GM18907 (cell line): ENCODE results near the gene DGKQ.

Source experiments
- ATAC-seq: cut with Tn5 transposase; IDR thresholded peaks from one replicate; pipeline ENCODE4 v1.9.1; 2021; ENCODE audit warnings: mild to moderate bottlenecking, moderate library complexity; ENCODE audit not compliant: unreplicated experiment

Gene DGKQ, protein sequence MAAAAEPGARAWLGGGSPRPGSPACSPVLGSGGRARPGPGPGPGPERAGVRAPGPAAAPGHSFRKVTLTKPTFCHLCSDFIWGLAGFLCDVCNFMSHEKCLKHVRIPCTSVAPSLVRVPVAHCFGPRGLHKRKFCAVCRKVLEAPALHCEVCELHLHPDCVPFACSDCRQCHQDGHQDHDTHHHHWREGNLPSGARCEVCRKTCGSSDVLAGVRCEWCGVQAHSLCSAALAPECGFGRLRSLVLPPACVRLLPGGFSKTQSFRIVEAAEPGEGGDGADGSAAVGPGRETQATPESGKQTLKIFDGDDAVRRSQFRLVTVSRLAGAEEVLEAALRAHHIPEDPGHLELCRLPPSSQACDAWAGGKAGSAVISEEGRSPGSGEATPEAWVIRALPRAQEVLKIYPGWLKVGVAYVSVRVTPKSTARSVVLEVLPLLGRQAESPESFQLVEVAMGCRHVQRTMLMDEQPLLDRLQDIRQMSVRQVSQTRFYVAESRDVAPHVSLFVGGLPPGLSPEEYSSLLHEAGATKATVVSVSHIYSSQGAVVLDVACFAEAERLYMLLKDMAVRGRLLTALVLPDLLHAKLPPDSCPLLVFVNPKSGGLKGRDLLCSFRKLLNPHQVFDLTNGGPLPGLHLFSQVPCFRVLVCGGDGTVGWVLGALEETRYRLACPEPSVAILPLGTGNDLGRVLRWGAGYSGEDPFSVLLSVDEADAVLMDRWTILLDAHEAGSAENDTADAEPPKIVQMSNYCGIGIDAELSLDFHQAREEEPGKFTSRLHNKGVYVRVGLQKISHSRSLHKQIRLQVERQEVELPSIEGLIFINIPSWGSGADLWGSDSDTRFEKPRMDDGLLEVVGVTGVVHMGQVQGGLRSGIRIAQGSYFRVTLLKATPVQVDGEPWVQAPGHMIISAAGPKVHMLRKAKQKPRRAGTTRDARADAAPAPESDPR

DNA sequence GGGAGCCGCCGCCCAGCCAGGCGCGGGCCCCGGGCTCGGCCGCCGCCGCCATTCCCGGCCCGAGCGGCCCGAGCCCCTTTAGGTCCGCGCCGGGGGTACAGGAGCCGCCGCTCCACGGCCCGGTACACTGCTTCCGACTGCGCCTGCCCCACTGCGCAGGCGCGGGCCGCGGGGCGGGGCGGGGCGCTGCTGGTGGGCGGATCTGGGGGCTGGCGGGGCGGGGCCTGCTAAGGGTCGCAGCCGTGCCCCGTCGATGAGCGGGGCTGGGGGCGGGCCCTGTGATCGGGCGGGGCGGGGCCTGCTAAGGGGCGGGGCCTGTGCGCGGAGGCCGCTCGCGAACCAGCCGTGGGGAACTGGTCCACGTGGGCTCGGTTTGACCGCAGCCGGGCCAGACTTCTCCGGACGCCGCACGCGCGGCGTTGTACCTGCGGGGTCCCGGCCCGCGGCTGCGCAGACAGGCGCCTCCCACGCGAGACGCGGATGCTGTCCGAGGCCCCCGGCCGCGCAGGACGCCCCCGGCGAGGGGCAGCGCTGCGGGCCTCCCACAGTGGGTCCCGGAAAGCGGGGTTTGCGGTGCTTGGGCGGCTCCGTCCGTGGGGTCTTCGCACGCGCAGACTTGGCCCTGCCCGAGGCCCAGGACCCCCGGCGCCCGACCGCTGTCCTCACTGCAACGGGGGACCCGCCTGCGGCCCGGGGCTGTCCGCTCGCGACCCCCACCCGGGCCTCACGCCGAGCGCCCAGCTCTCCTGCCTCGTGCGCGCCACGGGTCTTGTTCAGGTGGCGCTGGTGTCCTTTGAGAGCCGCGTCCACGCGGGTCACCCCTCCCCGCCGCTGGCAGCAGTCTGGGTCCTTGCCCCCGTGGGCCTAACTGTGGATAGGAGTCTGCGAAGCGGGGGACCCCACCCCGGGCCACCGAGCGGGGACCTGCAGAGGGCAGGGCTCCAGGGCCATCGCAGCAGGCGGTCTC is at the start of gene DGKQ:
DGKQ (minus strand) TSS at position 139 of the 967 bp plus-strand sequence; CDS start at position 52, 87 bp downstream.
- peak; percentile 55 for ATAC-seq

DNA sequence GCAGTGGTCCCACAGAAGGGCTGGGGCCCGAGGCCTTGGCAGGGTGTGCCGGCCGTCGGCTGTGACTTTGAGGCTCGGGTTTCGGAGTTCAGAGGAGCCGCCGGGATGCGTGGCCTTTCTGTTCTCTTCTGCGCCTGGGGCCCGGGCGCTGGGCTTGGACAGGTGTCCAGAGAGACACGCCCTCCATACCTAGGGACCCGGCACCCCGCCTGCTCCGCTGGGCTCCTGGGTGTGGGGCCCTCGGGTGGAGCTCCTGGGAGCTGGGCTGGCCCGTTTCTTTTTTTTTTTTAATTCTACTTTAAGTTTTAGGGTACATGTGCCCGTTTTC is 49.3 kb upstream of the DGKQ start:
- ATAC-seq = no peak

DNA sequence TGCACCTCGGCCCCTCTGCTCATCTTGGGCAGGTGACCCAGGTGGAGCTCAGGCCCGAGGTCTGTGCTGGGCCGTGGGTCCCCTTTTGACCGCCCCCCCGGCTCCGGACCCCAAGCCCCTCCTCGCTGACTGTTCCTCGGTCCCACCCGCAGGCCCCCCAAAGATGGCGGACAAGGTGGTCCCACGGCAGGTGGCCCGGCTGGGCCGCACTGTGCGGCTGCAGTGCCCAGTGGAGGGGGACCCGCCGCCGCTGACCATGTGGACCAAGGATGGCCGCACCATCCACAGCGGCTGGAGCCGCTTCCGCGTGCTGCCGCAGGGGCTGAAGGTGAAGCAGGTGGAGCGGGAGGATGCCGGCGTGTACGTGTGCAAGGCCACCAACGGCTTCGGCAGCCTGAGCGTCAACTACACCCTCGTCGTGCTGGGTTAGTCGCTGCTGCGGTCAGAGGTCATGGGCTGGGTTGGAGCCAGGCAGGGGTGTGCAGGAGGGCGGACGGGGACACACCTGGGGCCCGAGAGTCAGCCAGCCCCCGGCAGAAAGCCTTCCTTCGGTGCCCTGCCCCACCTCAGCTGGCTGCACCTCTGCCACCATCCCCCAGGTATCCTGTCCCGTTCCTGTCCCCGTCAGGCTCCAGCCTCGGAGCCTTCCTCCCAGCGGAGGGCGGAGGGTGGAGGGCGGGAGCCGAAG is 48.8 kb upstream of the DGKQ start:
- no peak for ATAC-seq

DNA sequence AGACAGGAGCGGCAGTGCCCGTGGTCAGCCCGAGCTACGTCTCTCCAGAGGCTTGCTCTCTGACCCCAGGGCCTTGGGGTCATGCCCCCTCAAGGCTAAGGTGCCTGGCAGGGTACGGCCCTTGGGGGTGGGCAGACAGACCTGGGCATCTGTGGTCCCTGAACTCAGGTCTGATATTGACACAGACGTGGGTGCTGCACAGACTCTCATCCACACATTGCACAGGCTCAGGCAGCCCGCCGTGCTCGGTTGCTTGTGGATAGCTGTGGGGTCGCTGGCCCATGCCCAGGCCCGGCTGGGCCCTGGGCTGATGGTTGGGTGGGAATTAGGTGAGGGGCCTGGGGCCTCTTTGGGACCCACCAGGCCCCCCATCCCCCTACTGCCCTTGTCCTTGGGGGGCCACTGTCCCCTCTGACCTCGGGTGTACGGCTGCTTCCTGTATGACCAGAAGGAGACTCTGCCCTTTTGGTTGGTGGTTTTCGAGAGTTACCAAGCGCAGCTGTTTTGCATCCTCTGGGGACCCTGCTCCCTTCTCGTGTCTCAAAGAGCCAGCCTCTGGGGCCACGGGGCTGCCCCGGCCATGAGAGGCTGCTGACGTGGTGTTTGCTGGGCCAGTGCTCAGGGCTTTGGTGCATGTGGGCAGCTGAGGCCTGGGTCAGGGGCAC is 48.1 kb upstream of the DGKQ start:
- peak; percentile 84 for ATAC-seq

DNA sequence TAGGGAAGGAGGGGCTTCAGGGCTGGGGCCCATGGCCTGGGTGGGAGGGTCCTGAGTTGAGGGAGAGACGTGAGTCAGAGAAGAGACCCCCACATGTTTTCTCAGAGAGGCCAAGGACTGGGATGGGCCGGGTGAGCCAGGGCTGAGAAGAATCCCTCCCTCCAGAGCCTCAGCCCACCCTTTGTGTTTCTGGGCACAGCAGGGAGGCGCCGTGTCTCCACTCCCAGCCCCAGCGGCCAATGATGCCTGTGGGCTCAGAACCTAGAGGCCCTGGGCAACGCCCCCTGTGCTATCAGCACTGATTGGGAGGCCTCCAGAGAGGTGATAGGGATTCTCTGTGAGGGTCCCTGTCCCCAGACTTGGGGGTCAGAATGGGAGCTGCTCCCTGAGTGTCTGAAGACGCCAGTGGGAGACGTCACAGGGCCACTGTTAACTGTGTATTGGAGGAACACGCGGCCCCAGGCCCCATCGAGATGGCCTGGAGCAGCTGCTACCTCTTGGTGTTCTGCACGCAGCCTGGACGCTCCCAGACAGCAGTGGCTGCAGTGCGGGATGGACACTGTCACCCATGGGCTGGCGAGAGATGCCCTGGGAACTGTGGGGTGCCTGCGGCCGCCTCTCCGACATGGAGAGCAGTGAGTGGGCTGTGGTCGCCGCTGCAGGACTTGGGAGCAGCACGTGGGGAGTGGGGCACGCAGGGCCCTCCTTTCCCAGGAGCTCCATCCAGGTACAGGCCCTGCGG is 46.5 kb upstream of the DGKQ start:
- ATAC-seq = no peak

DNA sequence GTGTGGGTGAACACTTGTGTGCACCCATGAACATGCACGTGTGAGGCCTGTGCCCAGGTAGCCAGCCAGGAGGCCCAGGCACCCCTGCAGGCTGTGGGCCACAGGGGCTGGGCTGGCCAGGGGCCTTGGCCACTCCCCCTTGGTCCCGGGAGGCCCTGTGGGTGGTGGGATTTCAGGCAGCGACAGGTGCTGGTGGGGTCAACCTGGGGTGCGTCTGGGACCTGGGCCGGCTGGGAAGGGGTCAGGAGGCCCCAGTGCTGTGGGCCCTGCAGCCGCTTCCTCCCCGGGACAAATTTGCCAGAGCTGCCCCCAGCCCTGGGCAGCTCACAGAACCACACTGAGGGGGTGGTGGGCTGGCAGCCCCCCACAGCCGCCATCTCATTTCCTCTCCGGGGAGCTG is 46.0 kb upstream of the DGKQ start:
- no peak for ATAC-seq

DNA sequence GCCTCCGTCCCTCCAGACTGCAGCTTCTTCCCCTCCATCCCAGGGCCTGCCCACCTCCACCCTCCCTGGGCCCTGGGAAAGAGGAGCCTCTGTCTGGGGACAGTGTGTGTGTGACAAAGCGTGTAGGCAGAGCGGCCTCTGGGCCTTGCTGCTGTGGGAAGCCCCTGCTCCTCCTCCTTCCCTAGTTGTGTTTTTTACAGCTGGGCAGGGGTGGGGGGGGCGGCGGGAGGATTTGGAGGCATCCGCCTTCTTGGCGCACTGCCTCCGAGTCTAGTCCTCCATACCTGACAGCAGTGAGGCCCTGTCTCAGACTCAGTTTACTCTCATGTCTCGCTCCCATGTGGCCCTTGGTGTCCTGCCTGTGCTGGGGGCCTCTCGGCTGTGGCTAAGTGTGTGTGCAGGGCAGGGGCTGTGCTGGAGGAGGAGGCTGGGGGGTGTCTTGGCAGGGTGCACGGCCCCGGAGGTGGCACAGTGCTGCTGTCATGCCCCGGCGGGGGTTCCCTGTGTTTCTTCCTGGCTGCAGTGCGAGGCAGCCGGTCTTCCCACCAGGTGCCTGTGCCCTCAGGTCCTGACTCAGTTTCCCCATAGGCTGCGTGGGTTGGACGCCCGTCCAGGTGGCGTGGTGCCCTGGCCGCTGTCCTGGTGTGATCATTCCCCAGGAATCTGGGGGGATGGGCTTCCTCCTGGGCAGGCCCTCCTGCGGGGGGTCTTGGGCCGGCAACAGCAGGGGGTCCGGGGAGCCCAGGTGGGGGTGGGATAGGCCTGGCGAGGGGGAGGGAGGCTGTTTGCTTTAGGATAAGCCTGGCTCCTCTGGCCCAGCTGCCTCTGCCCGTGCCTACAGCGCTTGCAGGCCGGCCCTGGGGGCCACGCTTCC is 45.0 kb upstream of the DGKQ start:
- ATAC-seq = no peak

DNA sequence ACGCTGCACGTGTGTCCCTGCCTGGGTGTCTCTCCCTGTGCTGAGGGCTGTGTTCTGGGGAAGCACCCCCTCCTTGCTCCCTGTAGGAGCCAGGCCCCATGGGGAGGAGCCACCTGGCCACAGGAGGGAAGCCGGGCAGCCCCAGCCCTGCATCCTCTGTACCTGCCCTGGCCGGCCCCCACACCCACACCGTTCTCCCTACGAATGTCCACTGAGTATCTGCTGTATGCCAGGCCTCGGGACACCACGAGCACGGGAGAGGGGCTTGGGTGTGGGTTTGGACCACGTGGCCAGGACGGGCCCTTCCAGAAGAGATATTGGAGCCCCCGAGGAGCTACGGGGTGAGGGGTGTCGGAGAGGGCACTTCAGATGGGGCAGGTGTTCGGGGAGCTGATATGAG is 44.3 kb upstream of the DGKQ start:
- no peak for ATAC-seq

DNA sequence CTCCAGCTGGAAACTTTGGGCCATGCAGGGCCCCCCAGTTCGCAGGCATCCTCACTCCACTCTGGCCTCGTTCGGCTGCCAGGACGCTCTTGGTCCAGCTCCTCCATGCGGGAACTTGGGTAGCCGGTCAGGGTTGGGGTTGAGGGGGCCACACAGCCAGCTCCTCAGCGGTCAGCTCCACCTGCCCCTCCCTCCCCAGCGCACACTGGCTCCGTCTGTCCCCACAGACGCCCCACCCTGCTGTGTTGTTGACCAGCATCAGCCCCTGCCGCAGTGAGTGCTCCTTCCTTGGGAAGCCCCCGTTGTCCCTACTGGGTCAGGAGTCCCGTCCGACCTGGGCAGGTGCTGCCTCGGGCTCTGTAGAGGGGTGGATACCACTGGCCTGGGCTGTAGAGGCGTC is 43.8 kb upstream of the DGKQ start:
- ATAC-seq = no peak

DNA sequence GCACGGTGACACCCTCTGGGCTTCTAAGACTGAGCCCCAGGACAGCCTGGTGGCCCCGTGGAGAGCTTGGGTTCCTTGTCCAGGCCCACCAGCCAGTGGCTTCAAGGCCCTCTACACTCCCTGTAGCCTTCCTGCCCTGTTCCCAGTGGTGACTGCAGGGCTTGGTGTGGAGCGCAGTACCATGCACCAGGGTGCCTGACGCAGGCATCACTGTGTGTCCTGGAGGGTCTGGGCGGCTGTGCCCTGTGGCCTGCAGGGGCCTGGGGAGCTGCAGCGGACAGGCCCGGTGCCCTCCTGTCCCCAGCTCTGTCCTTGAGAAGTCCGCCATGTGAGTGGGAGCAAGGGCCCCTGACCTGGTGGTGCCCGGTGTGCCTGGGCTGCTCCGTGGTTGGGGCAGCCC is 42.4 kb upstream of the DGKQ start:
- no peak for ATAC-seq

DNA sequence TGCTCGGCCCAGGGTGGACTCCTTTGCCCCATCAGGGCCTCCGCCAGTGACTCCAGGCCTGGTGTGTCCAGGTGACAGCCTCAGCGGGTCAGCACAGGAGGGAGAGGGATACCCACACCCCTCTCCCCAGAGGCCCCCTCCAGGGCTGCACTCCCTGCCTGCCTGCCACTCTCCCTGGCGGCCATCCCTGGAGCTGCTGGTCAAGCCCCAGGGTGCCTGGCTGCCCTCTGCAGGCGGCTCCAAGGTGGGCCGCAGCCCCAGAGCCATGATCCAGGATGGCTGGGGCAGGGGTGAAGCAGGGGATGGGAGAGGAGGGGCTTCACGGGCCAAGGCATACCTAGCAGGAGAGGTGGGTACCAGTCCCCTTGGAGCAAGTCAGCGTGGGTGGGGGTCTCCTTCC is 41.8 kb upstream of the DGKQ start:
- ATAC-seq = no peak

DNA sequence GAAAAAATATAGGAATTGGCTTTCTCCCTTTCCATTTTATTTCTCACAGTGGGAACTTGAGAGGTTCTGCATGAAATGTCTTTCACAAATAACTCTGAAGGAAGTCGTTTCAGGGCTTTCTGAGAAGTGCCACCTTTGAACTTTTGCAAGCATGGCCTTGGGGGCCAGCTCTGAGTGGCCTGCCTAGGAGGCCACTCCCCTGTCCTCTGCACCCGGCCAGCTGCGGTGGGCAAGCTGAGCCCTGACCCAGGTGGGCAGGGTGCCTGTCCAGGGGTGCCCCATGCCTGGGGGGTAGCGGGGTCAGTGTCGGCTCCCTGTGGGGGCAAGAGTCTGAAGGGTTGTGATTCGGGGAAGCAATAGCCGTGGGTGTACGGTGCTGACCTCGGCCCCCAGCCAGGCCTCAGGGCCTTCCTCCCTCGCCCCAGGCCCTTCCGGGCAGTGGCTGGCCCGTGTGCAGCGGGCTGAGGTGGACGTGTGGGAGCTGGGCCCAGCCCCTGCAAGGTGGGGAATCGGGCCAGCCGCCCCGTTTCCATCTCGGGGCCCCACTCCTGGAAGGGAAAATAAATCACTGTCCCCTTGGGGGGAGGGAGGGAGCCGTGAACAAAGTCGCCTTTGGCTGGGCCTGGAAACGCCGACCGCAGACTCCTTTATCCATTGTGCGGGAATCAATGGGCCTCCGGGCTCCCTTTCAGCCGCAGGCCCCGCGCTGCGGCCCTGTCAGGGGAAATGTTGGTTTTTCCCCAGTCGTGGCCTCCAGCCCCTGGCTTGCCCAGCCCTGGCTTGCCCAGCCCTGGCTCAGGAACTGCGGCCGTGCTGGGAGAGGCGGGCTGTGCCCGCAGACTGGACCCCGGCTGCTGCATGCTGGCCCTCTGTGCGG is 41.2 kb upstream of the DGKQ start:
- ATAC-seq = no peak

DNA sequence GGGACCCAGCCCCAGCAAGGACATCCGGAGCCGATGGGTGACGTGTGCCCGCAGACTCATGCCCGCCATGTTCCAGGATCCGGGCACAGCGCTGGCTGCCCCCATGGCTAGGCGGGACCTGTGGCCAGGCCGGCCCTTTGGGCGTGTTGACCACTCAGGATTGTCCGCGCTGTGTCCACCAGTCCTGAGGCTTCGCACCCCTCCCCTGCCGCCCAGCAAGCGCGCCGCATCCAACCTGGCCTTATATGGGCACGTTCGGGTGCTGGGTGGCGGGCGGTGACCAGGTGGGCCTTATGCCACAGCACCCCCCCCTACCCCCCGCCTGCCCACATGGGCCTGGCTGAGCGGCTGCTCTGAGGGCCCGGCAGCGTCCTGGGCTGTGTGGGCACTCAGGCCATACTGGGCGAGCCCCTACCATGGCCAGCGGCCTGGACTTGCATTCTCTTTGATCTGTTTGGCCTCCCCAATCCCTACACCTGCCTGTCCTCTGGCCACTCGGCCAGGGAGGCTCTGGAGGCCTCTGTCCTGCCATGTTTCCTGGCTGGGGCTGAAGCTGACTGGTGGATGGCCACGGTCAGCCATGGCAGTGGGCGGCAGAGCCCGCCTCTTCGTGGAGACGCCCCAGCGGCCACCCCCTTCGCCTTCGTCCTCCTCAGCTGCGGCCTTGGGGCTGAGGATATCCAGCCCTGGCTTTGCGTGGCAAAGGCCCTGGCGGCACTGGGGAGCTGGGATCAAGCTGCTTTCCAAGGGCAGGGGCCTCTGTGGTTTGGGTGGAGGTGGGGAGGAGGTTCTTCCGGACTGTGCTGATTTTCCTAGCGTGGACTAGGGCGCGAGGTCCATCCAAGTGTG is 40.1 kb upstream of the DGKQ start:
- ATAC-seq = no peak

DNA sequence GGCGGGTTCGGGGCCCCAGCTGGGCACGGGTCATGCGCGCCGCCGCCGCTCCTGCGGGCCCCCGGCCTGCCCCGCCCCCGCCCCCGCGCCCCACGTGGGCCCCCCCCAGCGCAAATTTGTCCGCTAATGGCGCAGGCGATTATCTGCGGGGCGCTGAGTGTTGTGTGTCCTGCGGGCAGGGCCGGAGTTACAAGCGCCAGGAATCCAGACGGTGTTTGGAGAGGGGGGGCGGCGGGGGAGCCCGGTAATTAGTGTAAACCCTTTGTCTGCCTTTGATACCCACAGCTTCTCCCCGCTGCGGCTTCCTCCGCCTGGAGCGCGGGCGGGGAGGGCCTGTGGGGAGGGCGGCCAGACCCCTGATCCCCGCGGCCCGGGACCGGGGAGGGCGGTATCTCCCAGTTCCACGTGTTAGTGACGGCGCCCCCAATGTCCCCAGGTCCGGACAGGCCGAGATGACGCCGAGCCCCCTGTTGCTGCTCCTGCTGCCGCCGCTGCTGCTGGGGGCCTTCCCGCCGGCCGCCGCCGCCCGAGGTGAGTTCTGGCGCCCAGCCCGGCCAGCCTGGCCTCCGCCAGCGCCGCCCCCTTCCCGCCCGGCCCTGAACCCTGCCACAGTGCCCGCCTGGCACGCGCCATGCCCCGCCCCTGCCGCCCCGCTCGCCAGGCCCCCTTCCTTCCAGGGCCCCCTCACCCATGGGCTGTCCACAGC is 38.8 kb upstream of the DGKQ start:
- no peak for ATAC-seq

DNA sequence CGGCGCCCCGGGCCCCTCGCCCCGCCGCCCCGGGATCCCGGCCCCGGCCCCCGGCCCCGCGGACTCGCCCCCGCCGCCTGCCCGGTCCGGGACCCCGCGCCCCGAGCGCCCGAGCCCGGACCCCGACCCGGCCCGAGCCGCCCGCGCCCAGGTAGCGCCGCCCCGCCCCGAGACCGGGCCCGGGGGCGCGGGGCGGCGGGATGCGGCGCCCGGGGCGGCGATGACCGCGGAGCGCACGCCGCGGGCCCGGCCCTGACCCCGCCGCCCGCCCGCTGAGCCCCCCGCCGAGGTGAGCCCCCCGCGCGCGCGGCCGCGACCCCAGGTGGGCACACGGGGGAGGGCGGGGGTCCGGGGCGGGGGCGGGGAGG is 38.3 kb upstream of the DGKQ start:
- ATAC-seq = no peak
